ENCODE results near the gene MSH5.

Gene MSH5

GRCh38 chr6:31730631-31731086 lies 9.1 kb upstream of the MSH5 start:
- DNase-seq = no peak

GRCh38 chr6:31732029-31732428 lies 7.8 kb upstream of the MSH5 start:
- no peak for DNase-seq

- DNase-seq = no peak
These were observed 6.1 kb upstream of the MSH5 start for GRCh38 chr6:31733734-31734133.

- no peak for DNase-seq
These were observed 5.5 kb upstream of the MSH5 start for GRCh38 chr6:31734247-31734820.

- DNase-seq = no peak
These were observed 4.9 kb upstream of the MSH5 start for GRCh38 chr6:31734821-31735406.

GRCh38 chr6:31736021-31736767 lies 3.6 kb upstream of the MSH5 start, which contains the start of gene CLIC1:
Gene CLIC1, minus strand, starts transcription at chr6:31736530. Its CDS starts 230 bp downstream, at chr6:31736300.
- peak; percentile 79 for DNase-seq

GRCh38 chr6:31736768-31737314 lies 3.0 kb upstream of the MSH5 start:
- no peak for DNase-seq

GRCh38 chr6:31737315-31737990 lies 2.4 kb upstream of the MSH5 start:
- no peak for DNase-seq

- no peak for DNase-seq
These were observed 1.5 kb upstream of the MSH5 start for GRCh38 chr6:31737991-31738979.

GRCh38 chr6:31740397-31741223 lies 805 bp downstream of the MSH5 start:
- DNase-seq = no peak

GRCh38 chr6:31741815-31742214 lies 2.0 kb downstream of the MSH5 start:
- no peak for DNase-seq

- DNase-seq = no peak
These were observed 3.1 kb downstream of the MSH5 start for GRCh38 chr6:31742894-31743293.

GRCh38 chr6:31744422-31744821 lies 4.6 kb downstream of the MSH5 start:
- DNase-seq = no peak

GRCh38 chr6:31749301-31750036 lies 9.7 kb downstream of the MSH5 start:
- no peak for DNase-seq

GRCh38 chr6:31750411-31751022 lies 10.7 kb downstream of the MSH5 start:
- DNase-seq = no peak

GRCh38 chr6:31752739-31753319 lies 13.0 kb downstream of the MSH5 start:
- no peak for DNase-seq

- no peak for DNase-seq
These were observed 18.5 kb downstream of the MSH5 start for GRCh38 chr6:31758281-31758680.

- no peak for DNase-seq
These were observed 21.0 kb downstream of the MSH5 start for GRCh38 chr6:31760790-31761189.

GRCh38 chr6:31761343-31761742 lies 21.5 kb downstream of the MSH5 start:
- no peak for DNase-seq

GRCh38 chr6:31762356-31762755 lies 22.6 kb downstream of the MSH5 start, which contains the start of gene SAPCD1:
Gene SAPCD1, plus strand, starts transcription at chr6:31762656. Its CDS starts 399 bp downstream, at chr6:31763055.
- DNase-seq = no peak
